ENCODE results near the gene TMEM204.

- TF ChIP-seq POLR2AphosphoS5 (IDR thresholded peaks at IDR 0.05) (no peak), EP300 (conservative IDR thresholded peaks at IDR 0.05; ENCODE audit: poor library complexity, severe bottlenecking) (no peak), CTCF (IDR thresholded peaks at IDR 0.05; ENCODE audit: poor library complexity, severe bottlenecking) (no peak), MXI1 (conservative IDR thresholded peaks at IDR 0.05; ENCODE audit: poor library complexity, severe bottlenecking) (no peak)
Observed at GRCh38 chr16:1494711-1495110, 38.8 kb upstream of the TMEM204 start.

Data from neural cell (in vitro differentiated cells).